ENCODE measurements around the gene TMCC3.
"Not testable (repeated sequence)": the region's sequence is repeated elsewhere in the genome, so short reads cannot be mapped to it uniquely, and the experiment has no call there.

The TMCC3 gene

DNA sequence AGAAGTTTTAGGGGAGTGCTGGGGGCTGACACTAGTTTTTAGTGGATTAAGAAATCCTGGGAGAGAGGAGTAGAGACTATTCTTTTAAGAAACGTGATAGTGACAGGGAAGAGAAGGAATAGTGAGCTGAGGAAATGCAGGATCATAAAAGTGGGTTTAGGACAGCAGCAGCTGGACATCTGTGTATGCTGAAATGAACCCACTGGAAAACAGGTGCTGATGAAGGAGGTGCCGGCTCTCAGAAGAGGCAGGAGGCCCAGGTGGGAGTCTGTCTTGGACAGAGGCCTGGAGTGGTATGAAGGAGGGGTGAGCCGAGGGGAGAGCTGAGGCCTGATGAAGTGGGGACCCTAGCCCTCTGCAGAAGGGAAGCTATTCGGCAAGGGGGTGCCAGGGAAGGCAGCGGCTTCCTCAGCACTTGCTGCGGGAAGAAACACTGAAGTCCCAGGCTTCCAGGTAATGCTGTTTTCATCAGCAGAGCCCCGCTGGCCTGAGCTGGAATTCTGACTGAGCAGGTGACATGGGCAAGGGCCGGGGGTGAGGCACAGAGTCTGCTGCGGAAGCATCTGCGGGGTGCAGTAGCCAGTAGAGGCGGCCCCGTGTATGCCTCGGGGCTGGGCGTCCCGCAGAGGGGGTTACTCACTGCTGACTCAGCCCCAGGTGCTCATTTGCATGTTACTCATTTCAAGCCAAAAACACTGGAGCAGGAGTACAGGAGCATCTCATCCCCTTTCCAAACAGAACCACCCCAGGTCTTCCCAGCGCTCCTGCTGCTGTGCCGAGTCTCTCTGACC lies 89.7 kb downstream of the TMCC3 start:
- DNase-seq = no peak

DNA sequence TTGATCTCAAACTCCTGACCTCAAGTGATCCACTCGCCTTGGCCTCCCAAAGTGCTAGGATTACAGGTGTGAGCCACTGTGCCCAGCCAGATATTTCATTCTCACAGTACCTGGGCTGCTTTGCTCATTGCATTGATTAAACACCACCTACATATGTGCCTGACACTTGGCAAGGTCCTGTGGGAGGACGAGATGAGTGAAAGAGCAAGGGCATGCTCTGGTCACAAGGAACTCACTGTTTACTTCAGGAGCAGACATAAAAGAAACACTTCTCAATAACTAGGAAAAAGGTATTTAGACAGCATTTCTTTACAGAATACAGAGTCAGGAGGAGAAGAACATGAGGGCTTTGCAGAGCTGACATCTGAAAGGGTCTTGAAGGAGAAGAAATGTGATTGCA lies 91.7 kb downstream of the TMCC3 start:
- no peak for DNase-seq

DNA sequence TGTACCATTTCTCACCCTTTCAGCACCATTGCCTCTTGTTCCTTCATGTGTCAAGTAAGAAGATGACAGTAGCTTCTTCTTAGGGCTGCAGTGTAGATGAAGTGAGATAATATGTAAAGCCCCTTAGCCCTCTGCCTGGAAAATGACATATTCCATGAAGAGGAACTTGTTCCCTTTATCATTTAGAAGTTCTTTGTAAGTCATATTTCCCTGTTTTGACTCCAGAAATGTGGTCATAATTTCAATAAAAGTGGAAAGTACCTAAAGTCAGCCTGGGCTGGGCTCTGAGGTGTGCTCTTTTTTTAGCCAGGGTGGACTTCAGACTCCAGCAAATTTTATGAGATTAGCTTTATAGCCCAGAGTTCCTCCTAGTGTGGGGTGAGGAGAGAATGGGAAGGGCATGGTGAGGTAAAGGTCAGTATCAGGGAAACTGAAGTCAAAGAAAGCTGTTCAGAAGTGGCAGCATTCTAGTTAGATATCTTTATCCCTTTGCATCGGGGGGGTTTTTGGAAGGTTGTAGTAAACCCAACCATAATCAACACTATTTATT lies 92.5 kb downstream of the TMCC3 start:
- DNase-seq = no peak

DNA sequence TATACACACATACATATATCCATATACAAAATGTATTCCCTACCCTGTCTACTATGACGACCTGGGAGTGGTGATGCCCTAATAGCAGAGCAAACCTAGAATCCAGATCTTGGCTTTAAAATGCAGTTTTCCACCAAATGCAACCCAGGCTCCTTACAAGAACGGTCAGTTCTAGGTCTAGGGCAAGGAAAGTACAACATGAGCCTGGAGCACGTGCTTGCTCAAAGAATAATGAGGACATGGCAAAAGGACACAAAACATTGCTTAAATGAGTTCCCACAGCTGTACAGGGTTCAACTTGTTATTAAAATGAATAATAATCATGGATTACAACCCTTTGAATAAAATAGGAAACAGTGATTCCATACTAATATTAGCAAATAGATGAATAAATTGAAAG lies 94.7 kb downstream of the TMCC3 start:
- no peak for DNase-seq

DNA sequence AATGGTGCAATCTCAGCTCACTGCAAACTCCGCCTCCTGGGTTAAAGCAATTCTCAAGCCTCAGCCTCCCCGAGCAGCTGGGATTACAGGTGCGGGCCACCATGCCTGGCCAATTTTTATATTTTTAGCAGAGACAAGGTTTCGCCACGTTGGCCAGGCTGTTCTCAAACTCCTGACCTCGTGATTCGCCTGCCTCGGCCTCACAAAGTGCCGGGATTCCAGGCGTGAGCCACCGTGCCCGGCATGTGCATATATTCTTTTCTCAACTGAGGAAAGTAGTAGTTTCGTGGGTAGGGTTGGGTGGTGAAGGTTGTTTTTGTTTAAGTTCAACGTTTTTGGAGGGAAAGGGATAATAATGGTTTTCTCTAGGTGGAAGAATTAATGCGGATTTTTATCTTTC lies 96.5 kb downstream of the TMCC3 start:
- DNase-seq = no peak

DNA sequence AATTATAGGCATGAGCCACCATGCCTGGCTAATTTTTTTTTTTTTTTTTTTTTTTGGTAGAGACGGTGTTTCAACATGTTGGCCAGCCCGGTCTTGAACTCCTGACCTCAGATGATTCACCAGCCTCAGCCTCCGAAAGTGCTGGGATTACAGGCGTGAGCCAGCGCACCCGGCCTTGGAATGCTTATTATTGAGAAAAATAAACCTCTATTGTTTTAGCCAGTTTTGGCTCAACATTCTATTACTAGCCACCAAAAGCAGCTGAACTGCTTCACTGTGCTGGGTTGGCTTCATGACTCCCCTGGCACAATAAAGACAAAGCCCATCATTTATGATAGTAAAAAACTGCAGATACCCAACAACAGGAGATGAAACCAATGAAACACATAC lies 97.2 kb downstream of the TMCC3 start:
- DNase-seq = no peak

DNA sequence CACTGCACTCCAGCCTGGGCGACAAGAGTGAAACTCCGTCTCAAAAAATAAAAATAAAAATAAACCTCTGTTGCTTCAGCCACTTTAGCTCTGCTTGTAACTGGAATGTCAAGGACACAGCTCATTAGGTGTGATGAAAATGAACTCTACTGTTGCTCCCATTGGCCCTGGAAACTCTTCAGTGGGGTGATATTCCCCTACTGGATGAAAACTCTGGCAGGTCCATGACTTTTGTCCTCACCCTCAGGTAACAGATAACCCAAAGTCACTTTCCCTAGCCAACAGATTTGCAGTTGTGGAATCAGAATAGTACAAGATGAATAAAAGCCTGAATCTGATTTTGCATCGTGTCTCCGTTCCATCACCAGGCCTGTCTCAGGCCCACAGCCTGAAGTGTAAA lies 98.5 kb downstream of the TMCC3 start:
- no peak for DNase-seq

DNA sequence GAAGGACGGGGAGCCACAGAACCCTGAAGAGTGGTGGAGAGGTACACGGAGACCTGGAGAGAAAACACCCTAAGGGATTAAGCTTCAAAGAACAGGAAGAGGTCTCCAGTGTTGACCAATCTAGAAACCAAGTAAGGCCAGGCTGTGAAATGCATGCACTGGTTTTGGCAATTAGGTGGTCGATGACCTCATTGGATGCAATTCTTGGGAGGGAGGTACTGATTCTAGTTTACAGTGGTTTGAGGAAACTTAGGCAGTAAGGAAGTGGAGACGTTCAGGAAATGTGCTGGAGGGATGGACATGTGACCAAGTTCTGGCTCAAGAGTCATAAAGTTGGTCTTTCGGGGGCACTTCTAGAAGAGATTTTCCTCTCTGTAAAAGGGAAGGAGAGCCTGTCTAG lies 99.4 kb downstream of the TMCC3 start:
- no peak for DNase-seq

DNA sequence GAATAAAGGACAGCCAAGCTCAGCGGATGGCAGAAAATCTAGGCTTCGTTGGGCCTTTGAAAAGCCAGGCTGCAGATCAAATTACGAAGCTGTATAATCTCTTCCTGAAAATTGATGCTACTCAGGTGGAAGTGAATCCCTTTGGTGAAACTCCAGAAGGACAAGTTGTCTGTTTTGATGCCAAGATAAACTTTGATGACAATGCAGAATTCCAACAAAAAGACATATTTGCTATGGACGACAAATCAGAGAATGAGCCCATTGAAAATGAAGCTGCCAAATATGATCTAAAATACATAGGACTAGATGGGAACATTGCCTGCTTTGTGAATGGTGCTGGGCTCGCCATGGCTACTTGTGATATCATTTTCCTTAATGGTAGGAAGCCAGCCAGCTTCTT lies 101.5 kb downstream of the TMCC3 start:
- DNase-seq = not testable (repeated sequence)

DNA sequence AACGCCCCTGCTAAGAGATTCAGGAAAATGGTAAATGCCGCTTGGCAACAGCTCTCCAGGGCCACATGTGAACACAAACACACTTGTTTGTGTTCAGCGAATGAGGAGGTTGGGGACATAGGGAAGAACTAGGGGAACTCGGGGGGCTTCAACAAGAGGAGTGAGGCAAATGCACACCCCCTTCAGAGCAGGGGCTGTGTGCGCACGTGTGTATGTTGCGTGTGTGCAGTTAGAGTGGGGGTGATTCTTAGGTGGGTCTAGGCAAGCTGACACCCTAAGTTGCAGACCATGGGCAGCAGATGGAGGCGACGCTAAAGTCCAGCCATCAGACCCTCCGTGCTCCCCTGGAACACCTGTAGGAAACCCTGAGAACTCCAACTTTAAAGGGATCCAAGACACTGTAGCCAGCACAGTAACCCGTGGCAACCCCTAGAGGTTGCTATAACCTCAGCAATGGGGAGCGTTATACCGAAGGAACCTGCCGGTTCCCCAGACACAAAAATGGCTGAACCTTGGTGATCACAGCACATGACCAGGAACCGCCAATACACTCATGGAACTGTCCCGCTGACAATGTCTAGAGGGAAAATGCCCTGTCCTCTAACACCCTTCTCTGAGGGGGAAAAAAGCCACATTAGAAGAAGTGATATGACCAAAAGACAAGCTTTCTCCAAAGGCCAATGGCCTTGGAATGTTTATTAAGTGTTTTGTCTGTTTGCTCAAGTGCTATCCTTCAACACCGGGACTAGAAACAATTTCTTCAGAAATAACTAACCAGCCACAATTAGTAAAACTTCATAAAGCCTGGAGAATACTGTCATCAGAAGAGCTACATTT lies 104.2 kb downstream of the TMCC3 start:
- no peak for DNase-seq

DNA sequence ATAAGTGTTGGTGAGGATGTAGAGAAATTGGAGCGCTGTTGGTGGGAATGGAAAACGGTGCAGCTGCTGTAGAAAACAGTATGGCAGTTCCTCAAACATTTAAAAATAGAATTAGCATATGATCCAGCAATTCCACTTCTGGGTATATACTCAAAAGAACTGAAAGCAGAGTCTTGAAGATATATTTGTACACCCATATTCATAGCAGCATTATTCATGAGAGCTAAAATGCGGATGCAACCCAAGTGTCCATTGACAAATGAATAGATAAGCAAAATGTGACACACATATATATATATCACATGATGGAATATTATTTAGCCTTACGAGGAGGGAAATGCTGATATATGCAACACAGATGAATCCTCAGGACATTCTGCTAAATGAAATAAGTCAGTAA lies 106.0 kb downstream of the TMCC3 start:
- DNase-seq = no peak

DNA sequence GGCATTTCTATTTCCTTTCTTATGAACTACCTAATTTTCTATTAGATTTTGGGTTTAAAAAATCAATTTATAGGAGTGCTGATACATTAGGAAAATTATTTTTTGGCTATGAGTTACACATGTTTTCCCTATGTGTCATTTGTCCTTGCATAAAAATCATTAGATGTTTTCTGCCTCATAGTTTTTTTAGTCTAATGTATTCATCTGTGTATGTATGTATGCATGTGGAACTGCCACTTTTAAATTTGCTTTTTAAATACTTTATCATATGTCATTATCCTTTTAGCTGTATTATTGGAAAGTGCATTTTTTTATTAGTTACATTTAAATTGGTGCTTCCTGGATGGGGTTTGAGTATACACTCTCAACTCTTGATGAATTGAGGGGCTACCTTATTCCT lies 112.0 kb downstream of the TMCC3 start:
- no peak for DNase-seq

DNA sequence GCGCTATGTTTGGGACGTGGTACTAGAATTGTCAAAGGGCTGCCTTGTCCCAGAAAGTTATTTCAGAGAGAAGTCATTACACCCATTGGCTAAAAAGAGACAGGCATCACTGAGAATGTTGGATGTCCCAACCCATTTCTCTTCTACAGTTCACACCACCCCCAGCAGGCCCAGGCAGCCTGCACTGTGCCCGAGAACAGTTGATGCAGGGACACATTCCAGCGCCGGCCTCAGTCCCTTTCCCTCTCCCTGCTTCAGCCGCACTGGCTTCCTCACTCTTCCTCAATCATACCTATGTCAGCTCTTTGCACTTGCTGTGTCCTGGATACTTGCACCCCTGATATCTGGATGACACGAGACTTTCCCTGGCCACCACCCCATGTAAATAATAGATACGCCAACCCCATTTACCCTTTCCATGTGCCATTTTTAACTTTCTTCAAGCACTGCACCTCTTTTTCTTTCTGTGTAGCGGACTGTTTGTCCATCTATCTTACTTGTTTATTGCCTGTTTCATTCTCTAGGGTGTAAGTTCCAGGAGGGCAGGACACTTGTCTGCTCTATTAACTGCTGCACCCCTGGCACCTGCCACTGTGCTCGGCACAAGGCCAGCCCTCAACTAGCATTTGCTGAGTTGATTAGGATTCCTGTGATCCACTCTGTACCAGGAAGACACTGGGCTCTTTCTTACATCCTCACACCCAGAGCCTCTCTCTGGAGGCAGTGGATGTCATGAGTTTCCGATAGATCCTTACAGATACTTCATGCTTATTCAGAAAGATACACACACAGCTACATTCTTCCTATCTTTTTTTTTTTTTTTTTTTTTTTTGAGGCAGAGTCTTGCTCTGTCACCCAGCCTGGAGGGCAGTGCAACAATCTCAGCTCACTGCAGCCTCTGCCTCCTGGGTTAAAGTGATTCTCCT lies 114.1 kb downstream of the TMCC3 start:
- DNase-seq = no peak

DNA sequence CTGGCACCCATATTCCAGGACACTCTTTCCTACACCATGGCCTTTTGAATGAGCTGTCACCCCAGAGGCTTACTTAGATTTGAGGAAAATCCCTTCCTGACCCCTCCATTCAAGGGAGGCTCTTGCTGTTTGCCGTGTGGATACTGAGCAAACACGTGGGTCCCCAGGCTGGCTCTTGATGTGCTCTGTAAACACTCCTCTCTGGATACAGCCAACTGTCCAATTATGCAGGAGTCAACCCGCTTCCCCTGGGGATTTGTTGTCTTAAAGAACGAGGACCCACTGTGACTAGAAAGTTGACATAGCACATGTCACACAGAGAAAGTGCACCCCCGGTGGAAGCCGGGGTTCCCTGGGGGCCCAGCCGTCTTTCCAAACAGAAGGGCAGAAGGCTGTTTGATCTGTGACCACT lies 114.8 kb downstream of the TMCC3 start:
- DNase-seq = no peak

DNA sequence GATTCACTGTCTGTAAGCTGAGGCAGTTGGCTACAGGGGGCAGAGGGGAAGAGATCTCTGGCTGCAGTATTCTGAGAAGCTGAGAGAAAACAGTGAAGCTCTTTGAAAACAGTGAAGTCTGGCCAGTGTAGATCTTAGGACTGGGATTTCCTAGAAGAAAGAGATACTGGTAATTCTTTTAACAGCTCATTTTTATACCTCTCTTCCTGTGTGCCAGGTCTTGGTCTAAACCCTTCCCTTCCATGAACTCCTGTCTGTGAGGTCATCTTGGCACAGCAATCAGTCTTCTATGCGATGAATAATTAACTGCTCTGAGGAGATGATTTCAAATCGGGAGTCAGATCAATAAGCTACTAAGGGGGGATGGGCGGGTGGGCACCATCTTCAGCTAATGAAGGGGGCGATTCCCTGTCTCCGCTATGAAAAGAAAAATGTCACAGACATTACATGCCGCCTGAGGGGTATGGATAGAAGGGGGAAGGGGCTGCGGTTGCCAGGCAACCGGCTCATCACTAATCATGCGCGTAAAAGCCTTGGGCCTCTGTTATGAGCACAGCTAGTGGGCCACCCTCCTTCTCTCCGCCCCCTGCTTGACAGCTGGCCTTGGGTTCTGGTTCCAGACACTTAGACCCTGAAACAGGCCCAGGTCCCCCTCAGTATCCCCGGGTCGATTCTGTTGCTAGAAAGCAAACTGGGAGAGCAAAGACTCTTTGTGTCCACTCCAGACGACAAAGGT lies 115.4 kb downstream of the TMCC3 start:
- no peak for DNase-seq

DNA sequence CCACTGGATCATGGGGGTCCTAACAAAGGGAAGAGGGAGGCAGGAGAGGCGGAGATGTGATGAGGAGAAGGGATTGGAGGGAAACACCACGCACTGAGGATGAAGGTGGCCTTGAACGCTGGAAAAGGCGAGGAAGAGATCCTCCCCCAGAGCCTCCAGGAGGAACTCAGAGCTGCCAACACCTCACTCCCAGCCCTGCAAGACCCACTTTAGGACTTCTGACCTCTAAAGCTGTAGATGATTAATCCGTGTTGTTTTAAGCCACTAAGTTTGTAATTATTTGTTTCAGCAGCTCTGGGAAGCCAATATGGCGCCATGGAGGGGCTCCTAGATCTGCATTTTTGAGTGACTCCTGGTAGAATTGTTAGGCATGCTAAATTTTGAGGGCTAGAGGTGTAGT lies 116.1 kb downstream of the TMCC3 start:
- DNase-seq = no peak

DNA sequence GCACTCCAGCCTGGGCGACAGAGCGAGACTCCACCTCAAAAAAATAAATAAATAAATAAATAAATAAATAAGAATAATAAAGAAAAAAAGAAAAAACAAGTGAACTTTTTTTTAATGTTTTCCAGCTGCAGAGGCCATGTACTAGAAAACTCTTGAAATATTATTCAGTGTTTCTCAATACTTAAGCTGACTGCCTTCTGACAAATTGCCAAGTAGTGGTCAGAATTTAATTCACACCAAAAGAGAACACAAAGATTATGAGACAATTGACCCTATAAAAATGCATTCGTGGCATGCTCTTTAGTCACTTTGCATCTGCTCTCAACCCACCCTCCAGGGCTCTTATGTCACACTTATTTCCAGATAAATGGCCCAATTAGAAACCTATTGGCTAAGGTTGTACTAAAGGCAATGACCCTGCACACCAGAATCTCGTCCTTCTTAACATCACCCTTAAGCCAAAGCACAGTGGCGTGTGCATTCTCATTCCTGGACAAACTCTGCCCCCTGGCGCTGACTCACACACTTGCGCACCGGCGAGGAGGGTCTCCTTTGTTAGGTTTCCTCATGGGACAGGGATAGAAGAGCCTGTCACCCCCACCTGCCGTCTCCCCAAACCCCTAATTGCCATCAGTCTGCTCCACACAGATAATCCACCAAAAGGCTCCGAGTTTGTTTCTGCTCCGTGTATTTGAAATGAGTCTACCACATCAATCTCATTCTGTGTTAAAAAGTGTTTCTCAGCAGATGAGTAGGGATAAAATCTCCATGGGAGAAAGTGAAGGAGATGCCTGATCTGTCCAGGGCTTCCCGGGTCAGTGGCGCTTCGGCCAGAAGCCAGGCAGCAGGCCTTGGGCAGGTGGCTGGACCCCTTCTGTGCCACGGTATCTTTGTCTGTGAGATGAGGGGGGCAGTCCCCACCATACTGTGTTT lies 117.6 kb downstream of the TMCC3 start:
- peak; percentile 66 to 70 for DNase-seq

DNA sequence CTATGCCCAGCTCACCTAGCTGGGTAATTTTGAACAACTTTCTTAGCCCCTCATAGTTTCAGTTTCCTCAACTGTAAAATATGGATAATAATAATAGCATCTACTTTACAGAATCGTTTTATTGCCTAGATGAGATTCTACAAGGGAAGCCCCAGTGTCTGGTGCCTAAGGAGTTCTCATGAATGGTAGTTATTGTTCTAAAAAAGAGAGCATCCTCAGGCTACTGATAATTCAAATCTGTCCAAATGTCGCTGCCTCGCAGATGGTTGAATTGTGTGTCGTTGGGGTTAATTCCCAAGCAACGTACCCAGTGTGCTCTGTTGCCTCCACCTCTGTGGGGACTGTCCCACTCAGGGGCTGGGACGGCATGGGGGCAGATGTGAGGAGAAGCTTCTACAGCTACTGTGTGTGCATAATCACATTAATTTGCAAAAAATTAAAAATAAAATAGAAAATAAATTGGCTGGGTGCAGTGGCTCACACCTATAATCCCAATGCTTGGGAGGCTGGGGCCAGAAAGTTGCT lies 119.1 kb downstream of the TMCC3 start:
- DNase-seq = no peak

DNA sequence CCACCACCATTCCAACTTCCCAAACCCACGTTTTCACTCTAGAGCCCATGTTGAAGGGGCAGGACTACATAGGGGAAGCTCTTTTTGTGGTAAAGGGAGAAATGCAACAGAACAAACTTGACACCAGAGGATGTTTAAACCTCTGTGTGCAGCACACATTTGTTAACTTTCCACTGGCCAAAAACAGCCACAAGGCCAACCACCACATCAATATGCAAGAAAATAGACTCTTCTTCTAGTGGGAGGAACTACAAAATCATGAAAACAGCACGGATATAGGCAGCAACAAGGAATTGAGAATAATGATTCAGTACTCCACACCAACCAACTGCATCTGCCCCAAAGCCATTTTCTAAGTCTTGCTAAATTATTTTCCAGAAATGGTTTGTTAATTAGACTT lies 124.4 kb downstream of the TMCC3 start:
- DNase-seq = no peak

All from activated CD4-positive, alpha-beta T cell treated with anti-CD3 and anti-CD28 coated beads, Interleukin-2, amount 50 U/mL, for 4 hours (primary cell).